HG03064 (cell line): Measurements from ENCODE around the gene RFNG.
A peak's percentile ranks its signal among the peaks of the same experiment; 100 is the strongest.

Experiments
- ATAC-seq: cut with Tn5 transposase; IDR thresholded peaks from one replicate; pipeline ENCODE4 v1.9.1; 2021; ENCODE audit warnings: low read depth; ENCODE audit not compliant: unreplicated experiment

Gene RFNG

GRCh38 chr17:82030470-82031302 lies 20.9 kb downstream of the RFNG start:
- ATAC-seq, result no peak

DNA sequence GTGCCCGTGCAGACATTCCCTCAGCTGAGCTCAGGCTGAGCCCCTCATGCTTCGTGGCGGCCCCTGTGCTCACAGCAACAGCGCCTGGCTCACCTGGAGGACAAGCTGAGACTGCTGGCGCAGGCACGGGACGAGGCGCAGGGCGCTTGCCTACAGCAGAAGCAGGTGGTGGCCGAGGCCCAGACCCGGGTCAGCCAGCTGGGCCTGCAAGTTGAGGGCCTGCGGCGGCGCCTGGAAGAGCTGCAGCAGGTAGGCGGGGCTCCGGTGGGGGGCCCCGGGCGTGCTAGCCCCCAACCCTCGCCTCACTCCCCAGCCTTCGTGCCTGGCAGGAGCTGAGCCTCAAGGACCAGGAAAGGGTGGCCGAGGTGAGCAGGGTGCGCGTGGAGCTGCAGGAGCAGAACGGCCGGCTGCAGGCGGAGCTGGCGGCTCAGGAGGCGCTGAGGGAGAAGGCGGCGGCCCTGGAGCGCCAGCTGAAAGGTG lies 21.6 kb downstream of the RFNG start:
- no peak for ATAC-seq

- no peak for ATAC-seq
These were observed 22.2 kb downstream of the RFNG start for GRCh38 chr17:82029391-82029790.

DNA sequence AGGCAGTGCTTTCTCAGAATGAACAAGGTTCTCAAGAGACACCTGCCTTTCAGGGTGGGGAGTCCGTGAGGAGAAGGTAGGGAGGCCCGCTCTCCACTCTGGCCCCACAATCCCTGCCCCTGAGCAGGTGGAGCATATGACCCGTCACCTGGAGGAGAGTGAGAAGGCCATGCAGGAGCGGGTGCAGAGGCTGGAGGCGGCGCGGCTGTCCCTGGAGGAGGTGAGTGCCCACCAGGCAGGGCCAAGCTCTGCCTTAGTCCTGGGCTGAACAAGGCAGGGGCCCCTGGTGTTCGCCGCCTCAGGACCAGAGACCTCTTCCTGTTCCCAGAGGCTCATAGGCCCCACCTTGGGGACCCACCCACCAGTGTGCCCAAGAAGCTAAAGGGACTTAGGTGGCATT lies 22.6 kb downstream of the RFNG start:
- no peak for ATAC-seq

DNA sequence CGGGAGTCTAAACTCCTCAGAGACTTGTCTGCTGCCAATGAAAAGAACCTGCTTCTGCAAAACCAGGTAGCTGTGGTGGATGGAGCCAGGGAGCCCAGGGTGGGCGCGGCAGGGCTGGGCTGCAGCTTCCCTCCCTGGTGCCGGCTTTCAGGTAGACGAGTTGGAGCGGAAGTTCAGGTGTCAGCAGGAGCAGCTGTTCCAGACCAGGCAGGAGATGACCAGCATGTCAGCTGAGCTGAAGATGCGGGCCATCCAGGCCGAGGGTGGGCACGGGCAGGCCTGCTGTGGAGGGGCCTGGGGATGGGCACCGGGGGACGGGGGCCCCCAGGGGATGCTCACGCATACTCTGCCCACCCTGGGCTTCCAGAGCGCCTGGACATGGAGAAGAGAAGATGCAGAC lies 23.4 kb downstream of the RFNG start:
- no peak for ATAC-seq

DNA sequence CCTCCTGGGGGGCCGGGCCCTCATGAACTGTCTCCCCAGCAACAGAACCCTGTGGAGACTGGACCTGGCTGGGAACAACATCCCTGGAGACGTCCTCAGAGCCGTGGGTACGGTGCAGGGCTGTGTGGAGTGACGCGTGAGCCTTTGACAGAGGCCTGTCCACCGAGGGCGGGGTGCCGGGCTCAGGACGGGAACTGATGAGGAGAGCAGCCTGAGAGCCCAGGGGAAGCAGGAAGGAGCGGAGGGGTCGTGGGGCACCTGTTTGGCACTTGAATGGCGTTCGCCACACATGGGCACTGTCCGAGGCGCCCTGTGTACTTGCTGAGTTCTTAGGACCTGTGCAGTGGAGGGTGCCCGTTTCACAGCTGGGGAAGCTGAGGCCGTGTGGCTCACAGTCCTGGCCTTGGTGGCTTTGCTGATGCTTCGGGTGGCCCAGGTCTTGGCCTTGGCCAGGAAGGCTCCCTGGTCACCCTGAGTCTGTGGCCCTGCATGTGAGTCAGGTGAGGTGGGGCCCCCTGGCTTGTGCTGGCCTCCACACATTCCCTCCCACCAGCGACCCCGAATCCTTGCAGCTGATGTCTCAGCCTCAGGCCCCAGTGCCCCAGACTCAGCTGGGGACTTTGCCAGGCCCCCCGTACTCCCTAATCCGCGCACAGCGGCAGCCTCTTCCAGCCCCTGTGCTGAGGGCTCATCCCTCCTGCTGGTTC lies 26.1 kb downstream of the RFNG start:
- no peak for ATAC-seq

DNA sequence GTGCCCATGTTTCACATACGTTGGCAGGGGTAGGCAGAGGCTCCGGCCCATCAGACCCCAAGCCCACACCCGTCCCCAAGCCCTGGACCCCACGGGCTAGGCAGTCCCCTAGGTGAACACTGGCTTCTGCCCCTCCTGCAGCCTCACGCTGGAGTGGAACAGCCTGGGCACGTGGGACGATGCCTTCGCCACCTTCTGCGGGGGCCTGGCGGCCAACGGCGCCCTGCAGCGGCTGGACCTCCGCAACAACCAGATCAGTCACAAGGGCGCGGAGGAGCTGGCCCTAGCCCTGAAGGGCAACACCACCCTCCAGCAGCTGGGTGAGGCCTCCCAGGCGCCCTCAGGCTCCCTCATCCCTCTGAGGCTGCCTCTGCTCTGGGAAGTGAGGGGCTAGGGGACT lies 26.8 kb downstream of the RFNG start:
- no peak for ATAC-seq

DNA sequence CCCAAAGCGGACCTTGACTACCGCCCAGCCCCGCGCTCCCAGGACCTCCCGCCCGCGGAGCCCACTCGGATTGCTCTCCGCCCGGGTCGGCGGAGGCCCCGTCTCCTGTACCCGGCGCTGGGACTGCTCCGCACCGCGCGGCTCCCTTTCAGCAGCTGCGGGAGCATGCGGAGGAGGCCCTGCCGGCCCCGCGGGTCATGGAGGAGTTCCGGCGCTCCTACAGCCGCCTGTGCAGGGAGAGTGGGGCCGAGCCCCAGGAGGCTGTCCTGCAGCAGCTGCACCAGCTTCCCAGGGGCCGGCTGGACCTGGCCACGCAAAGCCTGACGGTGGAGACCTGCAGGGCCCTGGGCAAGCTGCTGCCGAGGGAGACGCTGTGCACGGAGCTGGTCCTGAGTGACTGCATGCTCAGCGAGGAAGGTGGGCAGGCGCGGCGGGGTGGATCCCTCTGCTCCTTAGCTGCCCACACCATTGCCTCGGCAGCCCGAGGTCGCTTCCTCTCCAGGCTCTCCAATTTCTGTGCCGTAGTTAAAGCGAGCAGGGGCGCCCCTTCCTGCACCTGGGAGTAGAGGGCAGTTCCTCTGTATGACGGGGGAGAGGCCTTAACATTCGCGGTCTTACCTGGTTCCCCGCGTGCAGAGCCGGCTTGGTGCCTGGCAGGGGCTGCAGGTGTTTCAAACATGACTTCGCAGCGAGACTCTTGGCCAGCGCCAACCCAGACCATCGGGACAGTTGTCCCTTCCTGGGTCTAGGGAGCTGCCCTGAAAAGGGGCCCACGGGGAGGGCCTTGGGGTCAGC lies 28.0 kb downstream of the RFNG start:
- ATAC-seq, result peak; percentile 19

- peak; percentile 68 for ATAC-seq
These were observed 28.6 kb downstream of the RFNG start, which contains the start of gene LRRC45 for GRCh38 chr17:82022981-82023446. LRRC45 (plus strand) TSS chr17:82023305; CDS start chr17:82023644, 339 bp downstream.

DNA sequence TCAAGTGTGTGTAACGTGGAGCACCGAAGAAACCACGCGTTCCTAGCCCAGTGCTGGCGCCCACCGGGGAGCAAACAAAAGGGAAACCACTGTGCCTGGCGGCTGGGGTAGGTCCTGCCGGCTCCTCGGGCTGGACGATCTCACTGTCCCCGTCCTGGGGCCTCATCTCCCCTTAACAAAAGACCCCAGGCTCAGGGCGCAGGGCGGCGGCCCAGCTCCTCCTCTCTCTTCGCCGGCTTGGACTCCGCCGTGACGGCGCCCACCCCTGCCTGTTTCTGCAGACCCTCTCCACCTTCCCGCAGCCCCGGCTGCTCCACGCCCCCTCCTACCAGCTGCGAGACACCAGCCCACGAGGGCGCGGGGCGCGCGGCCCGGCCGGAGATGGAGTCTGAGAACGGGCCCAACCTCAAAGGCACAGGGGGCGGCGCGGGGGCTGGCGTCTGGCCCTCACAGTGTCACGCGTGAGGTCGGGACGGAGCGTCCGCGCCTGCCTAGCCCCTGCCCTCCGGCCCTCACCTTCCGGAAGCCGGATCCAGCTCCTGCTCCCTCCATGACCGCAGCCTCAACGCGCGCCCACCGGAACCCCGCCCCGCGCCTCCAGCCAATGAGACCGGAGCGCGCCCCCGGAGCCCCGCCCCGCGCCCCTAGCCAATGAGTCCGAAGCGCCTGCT lies 29.2 kb downstream of the RFNG start, which contains the start of gene CENPX:
Gene CENPX (minus strand): TSS at position 569 of the 671 bp plus-strand sequence. CDS start 17 bp downstream, at position 552.
- ATAC-seq, result peak; percentile 60

- ATAC-seq, result no peak
These were observed 29.7 kb downstream of the RFNG start for GRCh38 chr17:82021900-82022309.

- no peak for ATAC-seq
These were observed 30.3 kb downstream of the RFNG start for GRCh38 chr17:82021107-82021899.

DNA sequence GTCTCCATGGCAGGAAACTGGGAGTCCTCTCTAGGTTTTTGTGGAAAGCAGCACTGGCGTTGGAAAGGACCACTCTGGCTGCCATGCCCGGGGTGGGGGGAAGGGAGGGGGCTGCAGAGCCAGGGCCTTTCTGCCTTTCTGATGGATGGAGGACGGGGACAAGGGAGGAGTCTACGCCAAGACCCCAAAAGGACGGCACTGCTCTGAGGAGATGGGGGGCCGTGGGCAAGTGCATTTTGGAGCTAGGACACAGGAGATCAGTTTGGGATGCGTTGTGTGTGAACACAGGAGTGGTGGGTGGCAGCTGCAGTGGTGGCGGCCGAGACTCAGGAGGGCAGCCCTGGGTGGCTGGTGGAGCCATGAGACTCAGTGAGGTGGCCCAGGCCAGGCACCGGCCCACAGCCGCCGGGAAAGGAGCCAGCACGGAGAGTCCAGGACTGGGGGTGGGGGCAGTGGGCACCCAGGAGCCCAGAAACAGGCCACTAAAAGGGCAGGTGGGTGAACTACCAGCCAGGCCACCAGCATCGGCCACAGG lies 31.0 kb downstream of the RFNG start:
- no peak for ATAC-seq

DNA sequence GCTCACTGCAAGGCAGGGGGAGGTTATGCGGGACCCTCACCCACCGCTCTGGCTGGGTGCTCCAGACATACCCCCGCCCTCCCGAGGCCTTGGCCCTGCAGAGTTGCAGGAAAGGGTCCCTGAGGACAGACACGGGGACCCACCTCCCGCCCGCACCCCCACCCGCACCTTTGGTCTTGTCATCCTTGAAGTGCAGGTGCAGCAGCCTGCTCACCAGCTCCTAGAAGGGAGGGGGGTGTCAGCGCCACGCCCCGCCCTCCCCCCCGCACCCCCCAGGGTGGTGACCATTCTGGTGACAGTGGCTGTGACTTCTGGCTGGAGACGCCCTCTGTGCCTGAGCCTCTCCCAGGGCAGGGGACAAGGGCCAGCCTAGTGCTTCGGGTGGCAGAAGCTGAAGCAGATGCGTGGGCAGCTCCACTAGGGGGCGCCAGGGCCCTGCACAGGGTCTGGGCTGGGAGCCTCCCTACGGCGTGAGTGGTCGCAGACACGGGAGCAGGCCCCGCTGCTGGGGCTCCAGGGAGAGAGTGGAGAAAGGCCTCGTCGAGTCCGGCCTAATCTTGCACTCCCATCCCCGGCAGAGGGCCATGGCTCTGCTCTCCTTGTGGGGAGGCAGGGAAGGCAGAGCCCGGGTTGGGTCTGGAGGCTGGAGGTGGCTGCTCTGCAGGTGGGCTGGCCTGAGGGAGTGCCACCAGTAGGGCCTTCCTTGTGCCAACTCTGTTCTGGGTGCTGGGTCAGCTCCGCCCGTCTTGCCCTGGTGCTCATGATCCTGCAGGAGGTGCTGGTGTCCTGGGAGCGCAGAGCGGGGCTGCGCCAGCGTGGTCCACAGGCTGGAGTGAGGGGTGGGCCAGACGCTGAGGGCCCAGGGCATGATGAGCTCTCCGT lies 31.7 kb downstream of the RFNG start:
- ATAC-seq, result no peak

DNA sequence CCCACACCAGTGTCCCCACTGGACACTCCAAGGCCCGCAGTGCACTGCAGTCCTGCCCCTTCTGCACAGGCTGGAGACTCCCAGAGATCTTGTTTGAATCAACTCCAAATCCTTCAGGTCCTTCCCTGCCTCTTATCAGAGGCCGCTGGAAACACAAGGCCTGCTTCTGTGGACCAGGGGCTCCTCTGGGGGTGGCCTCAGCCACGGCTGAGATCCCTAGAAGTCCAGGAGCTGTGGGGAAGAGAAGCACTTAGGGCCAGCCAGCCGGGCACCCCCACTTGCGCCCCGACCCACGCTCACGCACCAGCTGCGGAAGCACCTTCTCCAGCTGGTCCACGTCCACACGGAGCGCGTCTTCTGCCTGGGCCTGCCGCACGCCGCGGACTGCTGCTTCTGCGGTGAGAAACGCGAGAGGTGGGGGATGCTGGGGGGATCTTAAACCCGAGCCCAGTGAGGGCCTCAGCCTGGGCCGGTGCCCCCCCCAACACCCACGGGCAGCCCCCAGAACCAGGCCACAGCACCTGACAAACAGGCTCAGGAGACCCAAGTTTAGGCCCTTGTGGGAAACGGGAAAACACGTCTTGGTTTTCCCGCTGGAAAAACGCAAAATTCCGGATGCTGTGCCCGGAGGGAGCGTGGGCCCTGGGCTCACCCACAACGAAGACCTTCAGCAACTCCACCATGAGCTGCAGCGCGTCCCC lies 32.5 kb downstream of the RFNG start:
- no peak for ATAC-seq

- no peak for ATAC-seq
These were observed 33.2 kb downstream of the RFNG start for GRCh38 chr17:82018152-82018988.
